ENCODE results near the gene KCNH2. TPM values are rescaled to one million over a fixed set of nuclear protein-coding genes. Genes with fewer than 3 reads are reported as not detected.

KCNH2 gene
- polyA plus RNA-seq, 3 donors: not detected

- no peaks in the 10 kb centered on the region for H3K4me1 ChIP-seq (ENCODE audit: control insufficient read depth in 1 of 2, insufficient read depth in 2 of 2, low read length in 2 of 2)
- intact Hi-C loops (cut with micrococcal nuclease): no loop called here
- DNase-seq: no peak
- no peak overlapping the region for H3K27ac ChIP-seq (ENCODE audit: low read depth in 1 of 2, low read length in 2 of 2)
- no peak for TF ChIP-seq CTCF (IDR thresholded peaks at IDR 0.05)
- H3K27ac Mint-ChIP-seq: no peak overlapping the region
- H3K4me3 Mint-ChIP-seq: no peak overlapping the region
- H3K9me3 ChIP-seq (replicated peaks in 1 of 2; ENCODE audit: control insufficient read depth in 1 of 2, insufficient read depth in 1 of 2, low read length in 2 of 2): no peaks in the 10 kb centered on the region
- H3K36me3 Mint-ChIP-seq: no peaks in the 10 kb centered on the region
- no peaks in the 10 kb centered on the region for H3K79me2 ChIP-seq (ENCODE audit: insufficient read depth, low read length)
- peaks cover 0 to 4% of the 10 kb centered on the region in 2 donors for H3K27me3 ChIP-seq (ENCODE audit: control insufficient read depth in 2 of 2, insufficient read depth in 2 of 2, low read length in 2 of 2)
- 24% methylated on average over 6 of the region's 7 CpGs for WGBS (ENCODE audit: insufficient coverage)
- no peaks in the 10 kb centered on the region for H3K9me3 Mint-ChIP-seq
- H4K20me1 ChIP-seq (ENCODE audit: insufficient read depth, low read length): no peaks in the 10 kb centered on the region
- no peak overlapping the region for H2AFZ ChIP-seq (ENCODE audit: insufficient read depth, low read depth, low read length, poor library complexity, severe bottlenecking)
- H3K4me2 ChIP-seq (replicated peaks; ENCODE audit: extremely low read depth, low read length, poor library complexity, severe bottlenecking): no peak overlapping the region
- H3K36me3 ChIP-seq (replicated peaks in 1 of 2; ENCODE audit: control insufficient read depth in 1 of 2, insufficient read depth in 2 of 2, low read length in 2 of 2): no peaks in the 10 kb centered on the region
- no peak overlapping the region for H3K4me3 ChIP-seq (replicated peaks in 1 of 3; ENCODE audit: low read depth in 2 of 3, low read length in 3 of 3)
- peaks cover 11 to 14% (median 11%) of the 10 kb centered on the region in 3 donors for H3K27me3 Mint-ChIP-seq (ENCODE audit: low read depth in 3 of 3)
- no peak overlapping the region for H3K9ac ChIP-seq (ENCODE audit: insufficient read depth, low read length, poor library complexity, severe bottlenecking)
- H3K4me1 Mint-ChIP-seq: no peaks in the 10 kb centered on the region
Observed at GRCh38 chr7:150931199-150931869, 46.8 kb downstream of the KCNH2 start.

- no peaks in the 10 kb centered on the region for H4K20me1 ChIP-seq (ENCODE audit: insufficient read depth, low read length)
- no peak overlapping the region for H3K9ac ChIP-seq (ENCODE audit: insufficient read depth, low read length, poor library complexity, severe bottlenecking)
- intact Hi-C loops (cut with micrococcal nuclease): no loop called here
- peaks cover 11 to 12% (median 12%) of the 10 kb centered on the region in 3 donors for H3K27me3 Mint-ChIP-seq (ENCODE audit: low read depth in 3 of 3)
- no peak overlapping the region for H3K27ac Mint-ChIP-seq
- no peak overlapping the region for H3K4me2 ChIP-seq (replicated peaks; ENCODE audit: extremely low read depth, low read length, poor library complexity, severe bottlenecking)
- no peak overlapping the region for H3K4me3 ChIP-seq (replicated peaks in 1 of 3; ENCODE audit: low read depth in 2 of 3, low read length in 3 of 3)
- no peak overlapping the region for H3K27ac ChIP-seq (ENCODE audit: low read depth in 1 of 2, low read length in 2 of 2)
- no peak for TF ChIP-seq CTCF (IDR thresholded peaks at IDR 0.05)
- no peaks in the 10 kb centered on the region for H3K4me1 ChIP-seq (ENCODE audit: control insufficient read depth in 1 of 2, insufficient read depth in 2 of 2, low read length in 2 of 2)
- no peaks in the 10 kb centered on the region for H3K36me3 Mint-ChIP-seq
- no CpG with 5 or more reads among the region's 3 CpGs for WGBS (ENCODE audit: insufficient coverage)
- H3K27me3 ChIP-seq (ENCODE audit: control insufficient read depth in 2 of 2, insufficient read depth in 2 of 2, low read length in 2 of 2): peaks cover 0 to 4% of the 10 kb centered on the region in 2 donors
- H3K4me1 Mint-ChIP-seq: no peaks in the 10 kb centered on the region
- no peaks in the 10 kb centered on the region for H3K36me3 ChIP-seq (replicated peaks in 1 of 2; ENCODE audit: control insufficient read depth in 1 of 2, insufficient read depth in 2 of 2, low read length in 2 of 2)
- peaks cover 0 to 2% (median 0%) of the 10 kb centered on the region in 7 donors for H3K9me3 Mint-ChIP-seq
- no peaks in the 10 kb centered on the region for H3K9me3 ChIP-seq (replicated peaks in 1 of 2; ENCODE audit: control insufficient read depth in 1 of 2, insufficient read depth in 1 of 2, low read length in 2 of 2)
- H2AFZ ChIP-seq (ENCODE audit: insufficient read depth, low read depth, low read length, poor library complexity, severe bottlenecking): no peak overlapping the region
- no peak overlapping the region for H3K4me3 Mint-ChIP-seq
- no peaks in the 10 kb centered on the region for H3K79me2 ChIP-seq (ENCODE audit: insufficient read depth, low read length)
- DNase-seq: no peak
Observed at GRCh38 chr7:150928541-150928940, 49.6 kb downstream of the KCNH2 start.
